A673 (cell line): ENCODE measurements around the gene AMDHD2.

Experiments used
- EZH2 ChIP-seq: fragments of 200-600 bp; sonication (generic); IDR thresholded peaks from 2 replicates; pipeline ENCODE4 v1.6.1; 2017; ENCODE audit warnings: borderline replicate concordance, low read depth, mild to moderate bottlenecking, mixed read lengths, antibody characterized with exemption, low read length; ENCODE audit not compliant: poor library complexity, severe bottlenecking
- TF ChIP-seq, protein P1 (sequence below): fragments of 300-800, 200-600 bp; sonication (generic); conservative IDR thresholded peaks from 2 replicates; pipeline ENCODE4 v1.5.1; 2017; ENCODE audit warnings: low read depth, mild to moderate bottlenecking, antibody characterized with exemption, low read length, moderate library complexity, mixed read lengths

DNA sequence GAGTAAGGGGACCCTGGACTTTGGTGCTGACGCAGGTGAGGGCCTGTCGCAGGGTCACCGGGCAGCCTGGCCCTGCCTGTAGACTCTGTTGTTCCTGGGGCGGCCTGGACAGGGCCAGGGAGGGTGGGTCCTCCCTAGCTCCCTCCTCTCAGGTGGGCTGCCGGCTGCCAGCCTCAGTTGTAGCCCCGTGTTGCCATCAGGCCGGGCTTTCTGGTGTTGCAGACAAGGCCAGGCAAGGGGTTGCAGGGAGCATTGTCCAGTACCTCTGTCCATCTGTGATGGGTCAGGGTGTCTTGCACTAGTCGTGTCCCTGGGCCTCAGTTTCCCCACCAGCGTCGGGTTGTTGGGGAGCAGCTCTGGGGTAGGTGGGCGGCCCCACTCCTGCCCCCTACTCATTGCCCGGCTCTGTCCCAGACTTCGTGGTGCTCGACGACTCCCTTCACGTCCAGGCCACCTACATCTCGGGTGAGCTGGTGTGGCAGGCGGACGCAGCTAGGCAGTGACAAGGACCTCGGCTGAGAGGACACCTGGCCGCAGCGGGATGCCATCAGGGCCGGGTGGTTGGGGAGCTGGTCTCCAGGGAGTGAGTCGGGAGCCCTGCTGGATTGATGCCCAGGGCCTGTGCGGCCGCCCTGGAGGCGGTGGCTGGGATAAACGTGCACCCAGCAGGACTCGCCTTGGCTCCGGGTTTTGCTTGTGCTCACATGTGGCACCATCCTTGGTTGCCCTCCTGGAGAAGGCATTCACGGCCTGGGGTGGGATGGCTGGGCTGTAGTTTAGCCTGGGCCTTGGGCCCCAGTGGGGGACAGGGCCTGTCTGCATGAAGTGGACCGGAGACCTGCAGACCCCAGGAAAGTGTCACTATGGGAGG lies 9.1 kb downstream of the AMDHD2 start:
- TF ChIP-seq, protein P1, sequence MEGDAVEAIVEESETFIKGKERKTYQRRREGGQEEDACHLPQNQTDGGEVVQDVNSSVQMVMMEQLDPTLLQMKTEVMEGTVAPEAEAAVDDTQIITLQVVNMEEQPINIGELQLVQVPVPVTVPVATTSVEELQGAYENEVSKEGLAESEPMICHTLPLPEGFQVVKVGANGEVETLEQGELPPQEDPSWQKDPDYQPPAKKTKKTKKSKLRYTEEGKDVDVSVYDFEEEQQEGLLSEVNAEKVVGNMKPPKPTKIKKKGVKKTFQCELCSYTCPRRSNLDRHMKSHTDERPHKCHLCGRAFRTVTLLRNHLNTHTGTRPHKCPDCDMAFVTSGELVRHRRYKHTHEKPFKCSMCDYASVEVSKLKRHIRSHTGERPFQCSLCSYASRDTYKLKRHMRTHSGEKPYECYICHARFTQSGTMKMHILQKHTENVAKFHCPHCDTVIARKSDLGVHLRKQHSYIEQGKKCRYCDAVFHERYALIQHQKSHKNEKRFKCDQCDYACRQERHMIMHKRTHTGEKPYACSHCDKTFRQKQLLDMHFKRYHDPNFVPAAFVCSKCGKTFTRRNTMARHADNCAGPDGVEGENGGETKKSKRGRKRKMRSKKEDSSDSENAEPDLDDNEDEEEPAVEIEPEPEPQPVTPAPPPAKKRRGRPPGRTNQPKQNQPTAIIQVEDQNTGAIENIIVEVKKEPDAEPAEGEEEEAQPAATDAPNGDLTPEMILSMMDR = no peak
- TF ChIP-seq EZH2 = no peak
